Thyroid gland (tissue), 4 donors: ENCODE data around the gene NUBP2. TPM values are rescaled to one million over a fixed set of nuclear protein-coding genes. Genes with fewer than 3 reads are reported as not detected.

Experiments
- DNase-seq, 2 donors: peaks; one replicate each; pipeline ENCODE4 v3.0.0-alpha.2; 2019
- H3K27ac ChIP-seq, 3 donors: fragments of 200-600 bp; sonication (generic); 1 replicate in 2 of 3; 2 replicates in 1 of 3; pipeline ENCODE4 v1.5.1; 2016 to 2019; ENCODE audit warnings: mild to moderate bottlenecking in 1 of 3, moderate library complexity in 1 of 3
- H3K27me3 ChIP-seq: fragments of 200-600 bp; sonication (generic); one replicate; pipeline ENCODE4 v1.5.1; 2019
- H3K36me3 ChIP-seq, 2 donors: fragments of 200-600 bp; sonication (generic); one replicate each; pipeline ENCODE4 v1.5.1; 2016 to 2019
- H3K4me1 ChIP-seq, 2 donors: fragments of 200-600 bp; sonication (generic); one replicate each; pipeline ENCODE4 v1.5.1; 2017 to 2019
- H3K4me3 ChIP-seq, 3 donors: fragments of 200-600 bp; sonication (generic); replicated peaks in 1 of 3; 1 replicate in 2 of 3; 2 replicates in 1 of 3; pipeline ENCODE4 v1.5.1; 2016; ENCODE audit warnings: mild to moderate bottlenecking in 1 of 3
- H3K9me3 ChIP-seq: fragments of 200-600 bp; sonication (generic); one replicate; pipeline ENCODE4 v1.5.1; 2017
- POLR2A ChIP-seq, 2 donors: fragments of 450-650 bp; IDR thresholded peaks; one replicate each; pipeline ENCODE4 v1.6.1; 2017; ENCODE audit warnings: antibody characterized with exemption in 2 of 2, mild to moderate bottlenecking in 2 of 2, moderate library complexity in 1 of 2
- WGBS, 2 donors: methylation state at CpG; one replicate each; pipeline ENCODE4 v1.1.5; 2017; 5-methylcytosine and 5-hydroxymethylcytosine counted together
- intact Hi-C: fragments of 100-400 bp; cut with DNase I; formaldehyde crosslinking; loops from one replicate; pipeline ENCODE4 v1.15.1; 2023
- total RNA-seq, 4 donors: library from RNA; depleted of rRNA; stranded (reverse); fragments of >200 nt; gene quantifications; one replicate each; pipeline ENCODE4 v1.2.3, GENCODE V29; 2016
- TF ChIP-seq, protein P1 (sequence below), 6 experiments: fragments of 200-600 bp in 3 of 6; fragments of 450-650 bp in 3 of 6; sonication (generic) in 3 of 6; IDR thresholded peaks; one replicate each; pipeline ENCODE4 v1.5.1; 2016 to 2019; ENCODE audit warnings: antibody characterized with exemption in 6 of 6, mild to moderate bottlenecking in 2 of 6, inconsistent platforms in 1 of 6, moderate library complexity in 1 of 6

NUBP2 gene
- total RNA-seq, 4 donors from 2014 or later, result 47.3 to 122 (median 106) TPM

DNA sequence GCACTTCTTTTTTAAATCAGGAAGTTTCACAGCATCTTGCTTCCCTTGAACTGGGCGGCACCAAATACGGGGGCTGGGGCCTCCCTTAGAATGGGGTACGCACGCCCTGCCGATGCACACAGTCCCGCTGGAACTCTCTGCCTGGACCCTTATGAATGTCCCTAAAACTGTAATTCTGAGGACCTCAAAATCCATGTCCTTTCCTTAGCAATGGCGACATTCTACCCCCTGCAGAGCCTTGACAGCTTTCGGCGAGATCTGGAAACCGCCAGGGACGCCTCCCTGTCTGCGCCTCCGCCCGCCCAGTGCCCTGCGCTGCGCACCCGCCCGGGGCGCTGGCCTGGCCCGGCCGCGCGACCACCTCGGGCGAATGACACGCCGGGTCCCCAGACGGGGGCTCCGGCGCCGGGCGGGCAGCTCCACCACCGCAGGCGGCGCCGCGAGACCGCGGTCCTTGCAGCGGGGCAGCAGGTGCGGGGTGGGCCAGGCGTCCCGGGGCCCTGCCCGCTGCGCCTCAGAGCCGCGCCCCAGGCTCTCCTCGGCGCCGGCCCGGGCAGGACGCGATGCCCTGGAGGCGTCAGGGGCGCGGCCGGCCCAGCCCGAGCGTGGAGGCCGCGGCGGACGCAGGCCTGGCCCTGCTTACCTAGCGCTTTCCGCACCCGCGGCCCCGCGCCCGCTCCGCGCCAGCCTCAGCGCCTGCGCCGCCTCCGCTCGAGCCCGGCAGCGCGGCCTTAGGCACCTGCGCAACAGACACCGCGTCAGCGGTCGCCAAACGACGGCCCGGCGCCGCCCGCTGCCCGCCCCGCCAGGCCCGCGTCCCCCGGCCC lies 43.3 kb downstream of the NUBP2 start:
- DNase-seq, result peak; percentile 57 to 66
- WGBS, 2 donors, result 12 to 13% methylated on average over 6 to 8 of the region's 96 CpGs
- no peak for TF ChIP-seq POLR2A (IDR thresholded peaks at IDR 0.05)
- TF ChIP-seq, protein P1, sequence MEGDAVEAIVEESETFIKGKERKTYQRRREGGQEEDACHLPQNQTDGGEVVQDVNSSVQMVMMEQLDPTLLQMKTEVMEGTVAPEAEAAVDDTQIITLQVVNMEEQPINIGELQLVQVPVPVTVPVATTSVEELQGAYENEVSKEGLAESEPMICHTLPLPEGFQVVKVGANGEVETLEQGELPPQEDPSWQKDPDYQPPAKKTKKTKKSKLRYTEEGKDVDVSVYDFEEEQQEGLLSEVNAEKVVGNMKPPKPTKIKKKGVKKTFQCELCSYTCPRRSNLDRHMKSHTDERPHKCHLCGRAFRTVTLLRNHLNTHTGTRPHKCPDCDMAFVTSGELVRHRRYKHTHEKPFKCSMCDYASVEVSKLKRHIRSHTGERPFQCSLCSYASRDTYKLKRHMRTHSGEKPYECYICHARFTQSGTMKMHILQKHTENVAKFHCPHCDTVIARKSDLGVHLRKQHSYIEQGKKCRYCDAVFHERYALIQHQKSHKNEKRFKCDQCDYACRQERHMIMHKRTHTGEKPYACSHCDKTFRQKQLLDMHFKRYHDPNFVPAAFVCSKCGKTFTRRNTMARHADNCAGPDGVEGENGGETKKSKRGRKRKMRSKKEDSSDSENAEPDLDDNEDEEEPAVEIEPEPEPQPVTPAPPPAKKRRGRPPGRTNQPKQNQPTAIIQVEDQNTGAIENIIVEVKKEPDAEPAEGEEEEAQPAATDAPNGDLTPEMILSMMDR (IDR thresholded peaks at IDR 0.05), result peak in 1 of 6 experiments; percentile 20
- H3K27me3 ChIP-seq, result no peaks in the 10 kb centered on the region
- peak overlapping the region in 1 of 3 donors; percentile 29 for H3K27ac ChIP-seq
- H3K4me1 ChIP-seq, result peaks cover 17 to 38% of the 10 kb centered on the region in 2 donors
- intact Hi-C loops, result no loop called here
- peak overlapping the region; percentile 44 to 86 (median 70) for H3K4me3 ChIP-seq
- peaks cover 8 to 9% of the 10 kb centered on the region in 2 donors for H3K36me3 ChIP-seq
- no peaks in the 10 kb centered on the region for H3K9me3 ChIP-seq

DNA sequence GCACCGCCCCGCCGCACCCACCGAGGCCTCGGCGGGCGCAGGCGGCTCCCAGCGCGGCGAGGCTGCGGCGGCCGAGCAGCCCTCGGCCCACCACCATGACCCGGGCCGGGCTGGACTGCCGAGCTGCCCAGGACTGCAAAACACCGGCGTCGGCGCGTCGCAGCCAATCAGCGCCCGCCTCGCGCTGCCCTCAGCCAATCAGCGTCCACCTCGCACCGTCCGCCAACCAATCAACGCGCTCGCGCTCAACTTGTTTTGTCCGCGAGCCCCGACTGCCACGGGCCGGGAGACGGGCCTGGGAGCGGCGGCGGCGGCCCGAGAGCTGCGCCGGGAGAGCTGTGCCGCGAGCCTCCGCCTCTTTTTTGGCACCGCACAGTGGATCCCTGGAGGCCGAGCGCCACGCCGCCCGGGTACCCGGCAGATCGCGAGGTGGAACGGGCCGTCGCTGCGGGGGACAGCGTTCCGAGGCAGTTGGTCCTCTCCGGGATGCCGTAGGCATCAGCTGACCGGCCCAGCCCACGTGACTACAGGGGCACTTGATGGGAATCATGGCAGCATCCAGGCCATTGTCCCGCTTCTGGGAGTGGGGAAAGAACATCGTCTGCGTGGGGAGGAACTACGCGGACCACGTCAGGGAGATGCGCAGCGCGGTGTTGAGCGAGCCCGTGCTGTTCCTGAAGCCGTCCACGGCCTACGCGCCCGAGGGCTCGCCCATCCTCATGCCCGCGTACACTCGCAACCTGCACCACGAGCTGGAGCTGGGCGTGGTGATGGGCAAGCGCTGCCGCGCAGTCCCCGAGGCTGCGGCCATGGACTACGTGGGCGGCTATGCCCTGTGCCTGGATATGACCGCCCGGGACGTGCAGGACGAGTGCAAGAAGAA lies 44.2 kb downstream of the NUBP2 start, which contains the start of the genes FAHD1 and HAGH:
Gene FAHD1, plus strand, starts transcription at position 516 of the 883 bp plus-strand sequence. Its CDS starts 33 bp downstream, at position 549.
Gene HAGH, minus strand, starts transcription at position 135 of the 883 bp plus-strand sequence. Its CDS starts 38 bp downstream, at position 97.
- no peaks in the 10 kb centered on the region for H3K27me3 ChIP-seq
- H3K4me1 ChIP-seq, result peaks cover 17 to 38% of the 10 kb centered on the region in 2 donors
- intact Hi-C loops, result no loop called here
- peak; percentile 91 to 93 for DNase-seq
- peak within 1 kb of the TSS; percentile 74 to 94 (median 78) for H3K27ac ChIP-seq
- H3K36me3 ChIP-seq, result peaks cover 4 to 7% of the 10 kb centered on the region in 2 donors
- H3K9me3 ChIP-seq, result no peaks in the 10 kb centered on the region
- 1% methylated on average over 22 of the region's 104 CpGs; no CpG with 5 or more reads in 1 of the 2 donors for WGBS, 2 donors
- TF ChIP-seq POLR2A (IDR thresholded peaks at IDR 0.05), result peak in 1 of 2 donors; percentile 60
- TF ChIP-seq, protein P1 (IDR thresholded peaks at IDR 0.05), result no peak
- H3K4me3 ChIP-seq, result peak within 1 kb of the TSS; percentile 70 to 96 (median 88)

DNA sequence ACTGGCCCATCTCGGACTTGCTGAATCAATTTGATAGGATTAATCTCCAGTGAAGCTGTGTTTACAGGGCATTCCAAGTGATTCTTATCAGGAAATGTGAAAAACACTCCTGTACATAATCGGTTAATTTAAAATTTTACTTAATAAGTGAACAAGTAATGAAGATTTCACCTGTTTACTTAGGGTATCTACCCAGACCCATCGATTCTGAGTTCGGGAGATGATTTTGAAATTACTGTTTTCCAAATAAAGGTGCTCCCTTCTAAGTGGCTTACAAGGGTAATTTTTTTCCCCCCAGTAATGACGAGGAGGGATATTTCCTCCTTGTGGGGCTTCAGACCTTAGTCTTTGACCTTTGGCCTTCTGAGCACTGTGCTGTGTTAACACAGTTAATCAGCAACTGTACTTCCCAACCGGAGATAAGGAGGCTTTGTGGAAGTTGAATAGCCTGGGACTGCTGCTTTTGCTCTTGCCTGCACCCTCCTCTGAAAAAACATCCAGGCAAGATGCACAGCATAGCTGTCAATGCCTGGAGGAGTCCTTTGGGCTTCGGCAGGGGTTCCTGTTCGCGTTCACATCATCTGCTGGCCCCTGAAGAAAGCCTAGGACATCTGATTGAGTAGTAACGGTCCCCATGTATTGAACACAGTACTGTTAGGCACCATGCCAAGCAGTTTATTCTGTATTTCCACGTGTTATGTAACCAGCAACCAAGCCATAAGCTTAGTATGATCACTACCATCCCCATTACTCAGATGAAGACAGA lies 46.1 kb downstream of the NUBP2 start:
- Histone ChIP-seq H3K4me3 (no peak overlapping the region), H3K27ac (no peak overlapping the region), H3K4me1 (peaks cover 17 to 37% of the 10 kb centered on the region in 2 donors), H3K27me3 (no peaks in the 10 kb centered on the region), H3K9me3 (no peaks in the 10 kb centered on the region), H3K36me3 (no peaks in the 10 kb centered on the region)
- no peak for DNase-seq
- no peak for TF ChIP-seq POLR2A (IDR thresholded peaks at IDR 0.05)
- intact Hi-C loops, result no loop called here
- WGBS, 2 donors, result 79 to 80% methylated on average over 10 to 11 of the region's 11 CpGs

- no peak overlapping the region for H3K27ac ChIP-seq
- no peak for TF ChIP-seq POLR2A (IDR thresholded peaks at IDR 0.05)
- TF ChIP-seq, protein P1 (IDR thresholded peaks at IDR 0.05), result no peak
- no peak for DNase-seq
- H3K9me3 ChIP-seq, result no peaks in the 10 kb centered on the region
- intact Hi-C loops, result no loop called here
- peaks cover 17 to 23% of the 10 kb centered on the region in 2 donors for H3K4me1 ChIP-seq
- WGBS, 2 donors, result 63 to 71% methylated on average over 3 of the region's 3 CpGs
- no peak overlapping the region for H3K4me3 ChIP-seq
- H3K27me3 ChIP-seq, result no peaks in the 10 kb centered on the region
- H3K36me3 ChIP-seq, result no peaks in the 10 kb centered on the region
These were observed 47.5 kb downstream of the NUBP2 start for GRCh38 chr16:1830213-1830612.
